Activated naive CD8-positive, alpha-beta T cell (primary cell): ENCODE results near the gene ATP5ME.

Experiments
- H3K27ac Mint-ChIP-seq: one replicate; pipeline ENCODE4 v1.8.0; 2021; ENCODE audit warnings: mixed read lengths
- H3K27me3 Mint-ChIP-seq: one replicate; pipeline ENCODE4 v1.8.0; 2021; ENCODE audit warnings: mixed read lengths
- H3K36me3 Mint-ChIP-seq: one replicate; pipeline ENCODE4 v1.8.0; 2021; ENCODE audit warnings: mixed read lengths
- H3K4me1 Mint-ChIP-seq: one replicate; pipeline ENCODE4 v1.8.0; 2021; ENCODE audit warnings: low read depth, mixed read lengths
- H3K4me3 Mint-ChIP-seq: one replicate; pipeline ENCODE4 v1.8.0; 2021; ENCODE audit warnings: mild to moderate bottlenecking, mixed read lengths
- H3K9me3 Mint-ChIP-seq: one replicate; pipeline ENCODE4 v1.8.0; 2021; ENCODE audit warnings: low read depth, mixed read lengths

ATP5ME gene

DNA sequence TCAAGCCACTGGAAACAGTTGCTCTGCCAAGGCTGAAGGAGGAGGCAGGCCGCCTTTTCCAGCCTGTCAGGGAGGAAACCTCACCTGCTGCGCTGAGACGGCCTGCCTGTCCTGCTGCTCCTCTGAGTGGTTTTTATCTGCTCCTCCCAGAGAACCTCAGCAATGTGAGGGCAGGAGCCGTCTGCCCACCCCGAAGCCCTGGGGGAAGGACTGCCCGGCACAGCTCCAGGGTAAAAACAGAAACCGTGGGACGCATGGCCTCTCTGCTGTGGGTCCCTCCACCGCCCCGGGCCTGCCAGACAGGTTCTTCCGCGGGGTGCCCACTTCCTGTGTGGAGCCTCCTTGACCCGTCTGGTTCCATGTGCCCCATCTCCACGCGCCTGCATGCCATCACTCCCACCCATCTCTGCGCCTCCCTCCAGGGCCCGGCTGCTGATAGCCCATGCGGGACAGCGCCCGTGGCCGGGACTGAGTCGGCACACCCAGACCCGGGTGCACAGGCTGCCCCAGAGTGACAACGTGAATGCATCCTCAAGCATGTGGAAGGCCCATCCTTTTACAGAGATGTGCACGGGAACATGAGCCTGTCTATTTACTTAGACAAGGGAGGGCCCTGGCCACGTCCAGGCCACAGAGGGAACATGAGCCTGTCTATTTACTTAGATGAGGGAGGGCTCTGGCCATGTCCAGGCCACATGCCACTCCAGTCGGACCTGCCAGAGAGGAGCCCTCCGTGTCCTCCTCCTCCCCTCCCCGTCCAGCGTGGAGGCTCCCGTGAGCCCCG, 18.9 kb upstream of the ATP5ME start:
- no peaks in the 10 kb centered on the region for H3K4me1 Mint-ChIP-seq
- no peaks in the 10 kb centered on the region for H3K36me3 Mint-ChIP-seq
- H3K27me3 Mint-ChIP-seq = peaks cover 8% of the 10 kb centered on the region

DNA sequence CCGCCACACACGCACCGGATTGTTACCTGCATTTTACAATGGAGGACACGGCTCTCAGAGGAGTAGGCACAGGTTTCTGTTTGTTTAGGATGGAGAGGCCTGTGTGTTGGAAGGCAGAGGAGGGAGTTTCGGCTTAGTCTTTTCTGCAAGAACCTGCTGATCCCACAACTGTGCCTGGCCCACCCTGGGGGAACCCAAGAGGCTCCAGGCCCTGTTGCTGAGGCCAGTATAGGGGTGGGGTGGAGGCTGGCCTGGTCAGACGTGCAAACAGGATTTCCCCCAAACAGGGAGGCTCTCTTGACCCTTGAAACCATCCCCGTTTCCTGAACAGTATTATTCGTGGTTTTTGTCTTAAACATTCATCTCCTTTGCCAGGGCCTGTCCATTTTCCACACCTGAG, 15.6 kb upstream of the ATP5ME start:
- H3K9me3 Mint-ChIP-seq = no peaks in the 10 kb centered on the region
- H3K4me3 Mint-ChIP-seq = no peak overlapping the region
- no peak overlapping the region for H3K27ac Mint-ChIP-seq
- H3K36me3 Mint-ChIP-seq = no peaks in the 10 kb centered on the region
- peaks cover 4% of the 10 kb centered on the region for H3K4me1 Mint-ChIP-seq
- peaks cover 14% of the 10 kb centered on the region for H3K27me3 Mint-ChIP-seq

More for the DNA sequence above, 18.9 kb upstream of the ATP5ME start:
- Mint-ChIP-seq H3K4me3 (no peak overlapping the region), H3K9me3 (no peaks in the 10 kb centered on the region), H3K27ac (no peak overlapping the region)

DNA sequence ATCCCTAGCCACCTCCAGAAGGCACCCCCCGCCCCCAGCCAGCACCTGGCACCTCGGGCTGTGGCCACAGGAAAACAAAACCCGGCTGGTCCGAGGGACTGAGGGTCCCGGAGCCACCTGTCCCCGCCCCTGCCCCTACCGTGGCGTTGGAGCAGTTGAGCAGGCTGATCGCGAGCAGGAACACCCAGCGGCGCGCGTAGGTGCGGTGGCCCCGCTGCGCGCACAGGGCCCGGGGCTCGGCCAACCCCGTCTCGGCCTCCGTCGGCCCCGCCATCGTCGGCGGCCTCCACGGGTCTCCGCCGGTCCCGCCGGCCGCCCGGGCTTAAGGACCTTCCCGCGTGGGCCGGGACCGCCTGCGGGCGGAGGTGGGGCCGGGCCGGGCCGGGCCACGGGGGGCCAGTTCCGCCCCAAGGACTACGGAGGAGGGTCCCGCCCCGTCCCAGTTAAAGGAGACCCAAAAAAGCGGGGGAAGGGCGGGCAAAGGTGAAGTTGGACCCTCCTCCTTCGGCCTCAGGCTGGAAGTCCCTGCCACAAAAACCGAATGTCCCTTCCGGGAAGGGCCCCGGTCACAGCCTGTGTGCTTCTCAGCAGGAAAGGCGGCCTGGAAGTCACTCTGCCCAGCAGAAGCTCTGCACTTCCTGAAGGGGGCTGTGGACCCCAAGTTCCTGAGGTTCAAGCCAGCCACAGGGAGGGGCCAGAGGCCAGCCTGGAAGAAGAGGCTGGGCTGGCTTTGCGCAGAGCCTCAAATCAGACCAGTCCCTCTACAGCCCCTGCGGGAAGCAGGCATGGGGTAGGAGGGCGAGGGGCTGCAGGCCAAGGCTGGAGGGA, 15.0 kb upstream of the ATP5ME start, which contains the start of gene SLC49A3:
Gene SLC49A3 (minus strand): TSS at position 298 of the 828 bp plus-strand sequence. CDS start 24 bp downstream, at position 274.
- H3K27me3 Mint-ChIP-seq = peaks cover 12% of the 10 kb centered on the region
- H3K4me1 Mint-ChIP-seq = peaks cover 4% of the 10 kb centered on the region
- no peak within 1 kb of the TSS for H3K27ac Mint-ChIP-seq
- H3K36me3 Mint-ChIP-seq = no peaks in the 10 kb centered on the region
- no peak within 1 kb of the TSS for H3K4me3 Mint-ChIP-seq
- no peaks in the 10 kb centered on the region for H3K9me3 Mint-ChIP-seq

DNA sequence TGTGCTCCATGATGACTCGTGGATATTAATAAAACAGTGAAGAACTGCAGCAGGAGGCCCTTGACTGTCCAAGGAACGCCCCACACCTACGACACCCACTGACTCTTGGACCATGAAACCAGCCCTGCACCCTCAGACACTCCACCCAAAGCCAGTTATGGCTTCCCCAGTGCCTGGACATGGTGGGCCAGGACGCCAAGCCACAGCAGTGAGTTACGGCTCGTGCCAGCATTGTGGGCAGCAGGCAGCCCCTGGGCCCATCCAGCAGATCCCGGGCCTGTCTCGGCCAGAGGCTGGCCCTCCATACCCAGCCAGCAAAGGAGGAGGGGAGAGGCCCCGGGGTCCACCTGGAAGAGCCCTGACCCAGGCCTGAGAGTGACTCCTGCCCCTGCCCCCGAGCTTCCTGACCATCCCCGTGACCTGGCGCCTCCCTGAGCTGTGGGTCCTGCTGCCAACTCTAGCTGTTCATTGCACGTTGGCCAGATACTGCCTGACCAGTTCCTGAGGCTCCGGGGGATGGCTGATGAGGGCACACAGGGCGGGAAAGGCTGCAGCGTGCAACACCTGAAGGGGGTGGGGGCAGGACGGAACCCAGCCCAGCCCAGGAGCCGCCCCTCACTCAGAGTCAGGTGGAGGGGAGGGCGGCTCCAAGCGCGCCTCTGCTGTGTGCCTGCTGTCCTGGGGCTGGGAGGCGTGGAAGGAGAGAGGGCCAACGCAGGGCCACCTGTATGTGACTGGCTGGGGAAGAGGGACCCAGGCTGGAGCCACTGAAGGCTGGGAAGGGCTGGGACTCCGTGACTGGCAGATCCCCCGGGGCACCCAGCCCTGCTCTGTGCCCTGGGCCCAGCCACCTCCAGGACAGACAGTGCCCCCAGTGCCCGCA, 14.1 kb upstream of the ATP5ME start:
- Mint-ChIP-seq H3K36me3 (no peaks in the 10 kb centered on the region), H3K27ac (no peak overlapping the region), H3K9me3 (no peaks in the 10 kb centered on the region), H3K4me3 (no peak overlapping the region), H3K4me1 (peaks cover 4% of the 10 kb centered on the region), H3K27me3 (peaks cover 9% of the 10 kb centered on the region)

DNA sequence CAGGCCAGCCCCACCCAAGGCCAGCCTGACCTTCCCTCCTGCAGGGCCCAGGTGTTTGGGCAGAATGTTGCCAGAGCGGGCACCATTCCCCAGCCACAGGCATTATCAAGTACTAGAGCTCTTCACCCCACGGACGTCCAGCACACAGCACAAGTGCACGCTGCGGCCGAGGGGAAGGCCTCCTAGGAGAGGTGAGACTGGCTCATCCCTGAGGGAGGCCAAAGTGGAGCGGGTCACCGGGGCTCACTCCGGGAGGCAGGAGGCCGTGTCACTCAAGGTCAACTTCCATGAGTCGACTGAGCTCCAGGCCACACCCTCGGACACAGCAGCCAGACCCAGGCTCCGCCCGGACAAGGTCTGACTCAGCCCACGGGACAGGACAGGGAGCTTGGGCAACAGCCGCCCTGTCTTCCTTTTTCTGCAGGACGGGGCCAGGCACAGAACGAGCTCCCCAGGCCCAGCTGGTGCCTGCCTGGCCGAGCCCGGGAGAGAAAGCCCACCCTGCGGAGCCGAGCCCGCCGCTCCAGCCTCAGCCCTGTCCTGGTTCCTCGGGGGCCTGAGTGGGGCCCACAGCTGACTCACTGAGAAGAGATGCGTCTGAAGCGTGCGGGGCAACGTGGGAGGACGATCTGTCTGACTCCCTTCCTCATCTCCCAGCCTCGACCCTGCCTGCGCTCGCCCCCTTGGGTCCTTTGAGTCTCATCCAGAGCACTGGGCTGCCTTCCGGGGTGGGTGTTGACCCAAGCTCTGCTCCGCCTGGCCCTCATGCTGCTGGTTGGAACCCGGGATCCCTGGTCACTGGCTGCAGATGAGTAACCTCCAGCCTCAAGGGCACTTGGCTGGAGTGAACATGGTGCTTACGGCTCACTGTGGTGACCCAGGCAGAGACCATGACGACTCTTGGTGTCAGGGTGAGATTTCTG, 13.2 kb upstream of the ATP5ME start:
- Mint-ChIP-seq H3K9me3 (no peaks in the 10 kb centered on the region), H3K27me3 (peaks cover 9% of the 10 kb centered on the region), H3K4me3 (no peak overlapping the region), H3K4me1 (peaks cover 4% of the 10 kb centered on the region), H3K27ac (no peak overlapping the region), H3K36me3 (no peaks in the 10 kb centered on the region)

DNA sequence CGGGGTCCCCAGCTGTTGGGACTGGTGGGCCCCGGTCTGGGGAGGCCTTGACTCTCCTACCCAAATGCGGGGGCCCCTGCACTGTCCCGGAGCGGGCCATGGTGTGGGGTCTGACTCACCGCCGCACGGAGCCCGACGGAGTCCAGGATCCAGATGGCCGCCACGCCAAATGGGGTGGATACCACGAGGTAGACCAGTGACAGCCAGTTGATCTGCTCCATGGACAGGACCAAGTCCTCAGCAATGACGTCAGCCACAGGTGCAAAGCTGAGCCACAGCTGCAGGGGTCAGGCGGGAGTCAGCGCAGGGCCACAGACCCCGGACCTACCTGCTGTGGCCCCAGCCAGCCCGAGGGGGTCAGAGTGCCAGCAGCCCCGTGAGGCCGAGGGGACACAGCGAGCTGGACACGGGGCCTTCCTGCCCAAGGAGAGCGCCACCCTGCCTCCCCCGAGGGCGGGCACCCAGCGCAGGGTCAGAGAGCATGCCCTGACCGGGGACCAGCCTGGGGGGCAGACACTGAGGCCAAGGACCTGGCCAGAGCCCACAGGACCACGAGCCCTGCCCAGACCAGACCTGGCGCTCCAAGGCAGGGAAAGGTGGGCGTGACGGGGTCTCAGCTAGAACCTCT, 12.5 kb upstream of the ATP5ME start:
- H3K4me1 Mint-ChIP-seq = peaks cover 4% of the 10 kb centered on the region
- no peak overlapping the region for H3K27ac Mint-ChIP-seq
- H3K4me3 Mint-ChIP-seq = no peak overlapping the region
- peaks cover 9% of the 10 kb centered on the region for H3K27me3 Mint-ChIP-seq
- no peaks in the 10 kb centered on the region for H3K36me3 Mint-ChIP-seq
- no peaks in the 10 kb centered on the region for H3K9me3 Mint-ChIP-seq

DNA sequence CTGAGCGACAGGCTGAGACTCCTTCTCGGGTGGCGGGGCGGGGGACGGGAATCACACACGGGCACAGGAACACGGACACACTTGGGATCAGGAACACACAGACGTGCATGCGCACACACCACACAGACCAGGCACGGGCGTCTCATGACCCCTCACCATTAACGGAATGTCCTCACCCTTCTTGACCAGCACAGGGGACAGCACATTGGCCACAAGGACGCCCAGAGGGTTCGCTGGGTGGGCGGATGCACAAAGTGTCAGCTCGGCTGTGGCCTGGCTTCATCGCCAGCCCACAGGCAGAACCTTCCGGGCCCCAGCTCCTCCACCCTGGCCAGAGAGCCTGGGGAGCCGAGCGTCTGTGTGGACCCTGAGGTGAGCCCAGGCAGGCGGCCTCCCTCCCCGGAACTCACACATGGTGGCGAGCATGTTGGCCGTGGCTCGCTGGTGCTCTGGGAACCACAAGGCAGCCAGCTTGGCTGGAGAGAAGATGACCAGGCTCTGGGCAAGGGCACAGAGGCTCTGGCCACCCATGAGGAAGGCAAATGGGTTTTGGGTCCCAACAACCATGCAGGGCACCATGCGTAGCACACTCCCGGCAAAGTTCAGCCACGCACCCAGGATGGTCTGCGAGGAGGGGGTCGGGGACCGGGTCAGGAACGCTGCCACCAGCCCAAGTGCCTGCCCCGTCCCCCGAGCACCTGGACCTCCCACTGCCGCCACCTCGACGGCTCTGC, 11.8 kb upstream of the ATP5ME start:
- Mint-ChIP-seq H3K9me3 (no peaks in the 10 kb centered on the region), H3K27me3 (peaks cover 9% of the 10 kb centered on the region), H3K27ac (no peak overlapping the region), H3K4me3 (no peak overlapping the region), H3K36me3 (no peaks in the 10 kb centered on the region), H3K4me1 (peaks cover 4% of the 10 kb centered on the region)

DNA sequence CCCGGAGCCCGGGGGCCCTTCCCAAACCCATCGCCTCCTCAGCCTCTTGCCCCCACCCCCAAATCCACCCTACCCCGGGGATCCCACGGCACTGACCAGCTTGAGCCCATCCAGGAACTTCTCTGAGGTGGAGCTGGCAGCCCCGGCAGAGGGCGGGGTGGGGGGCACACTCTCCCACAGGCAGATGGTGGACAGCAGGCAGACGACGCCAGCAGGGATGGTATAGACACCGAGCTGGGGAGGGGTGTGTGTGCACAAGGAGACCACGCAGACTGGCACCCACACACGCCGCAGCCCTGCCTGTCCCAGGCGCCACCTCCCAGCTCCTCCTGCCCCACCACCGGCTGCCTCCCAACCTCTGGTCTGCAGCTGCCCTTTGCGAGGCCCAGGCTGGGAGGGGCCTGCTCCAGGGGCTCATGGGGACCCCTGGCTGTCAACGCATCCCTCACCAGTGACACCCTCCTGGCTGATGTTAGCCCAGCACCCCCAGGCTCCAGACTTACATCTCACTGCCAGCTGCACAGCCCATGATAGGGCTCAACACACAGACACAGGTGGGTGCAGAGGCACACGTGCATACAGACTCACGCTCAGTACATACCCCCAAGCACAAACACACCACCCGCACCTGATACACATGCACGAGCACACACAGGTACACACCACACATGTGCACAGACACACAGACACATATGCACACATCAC, 10.7 kb upstream of the ATP5ME start:
- no peak overlapping the region for H3K4me3 Mint-ChIP-seq
- H3K4me1 Mint-ChIP-seq = peaks cover 4% of the 10 kb centered on the region
- H3K27ac Mint-ChIP-seq = no peak overlapping the region
- H3K9me3 Mint-ChIP-seq = no peaks in the 10 kb centered on the region
- no peaks in the 10 kb centered on the region for H3K36me3 Mint-ChIP-seq
- H3K27me3 Mint-ChIP-seq = peaks cover 6% of the 10 kb centered on the region

DNA sequence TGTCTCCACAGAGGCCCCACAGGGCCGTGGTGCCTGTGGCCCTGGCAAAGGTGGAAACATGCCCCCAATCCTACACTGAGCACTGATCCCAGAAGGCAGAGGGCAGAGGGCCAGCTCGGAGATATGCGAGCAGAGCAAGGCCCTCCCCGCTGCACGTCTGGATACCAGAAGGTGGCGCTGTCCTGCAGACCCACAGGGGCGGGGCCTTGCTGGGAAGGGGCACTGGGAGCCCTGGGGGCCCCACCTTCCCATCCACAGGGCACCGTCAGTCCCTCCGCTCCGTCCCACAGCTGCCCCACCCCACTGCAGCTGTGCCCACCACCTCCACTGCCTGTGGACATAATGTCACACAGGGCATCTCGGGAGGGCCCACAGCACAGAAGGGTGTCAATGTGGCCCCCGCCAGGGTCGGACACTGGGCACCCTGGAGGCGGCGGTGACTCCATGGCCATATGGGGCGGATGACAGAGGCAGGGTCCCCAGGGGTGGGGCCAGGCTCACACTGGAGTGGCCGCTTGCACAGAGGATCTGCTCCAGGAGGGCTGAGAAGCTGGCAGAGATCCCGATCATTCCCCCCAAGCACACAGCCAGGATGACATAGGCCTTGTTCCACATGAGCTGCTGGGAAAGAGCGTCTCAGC, 10.0 kb upstream of the ATP5ME start:
- Mint-ChIP-seq H3K9me3 (no peaks in the 10 kb centered on the region), H3K27me3 (peaks cover 6% of the 10 kb centered on the region), H3K4me1 (peaks cover 4% of the 10 kb centered on the region), H3K36me3 (no peaks in the 10 kb centered on the region), H3K4me3 (no peak overlapping the region), H3K27ac (no peak overlapping the region)

DNA sequence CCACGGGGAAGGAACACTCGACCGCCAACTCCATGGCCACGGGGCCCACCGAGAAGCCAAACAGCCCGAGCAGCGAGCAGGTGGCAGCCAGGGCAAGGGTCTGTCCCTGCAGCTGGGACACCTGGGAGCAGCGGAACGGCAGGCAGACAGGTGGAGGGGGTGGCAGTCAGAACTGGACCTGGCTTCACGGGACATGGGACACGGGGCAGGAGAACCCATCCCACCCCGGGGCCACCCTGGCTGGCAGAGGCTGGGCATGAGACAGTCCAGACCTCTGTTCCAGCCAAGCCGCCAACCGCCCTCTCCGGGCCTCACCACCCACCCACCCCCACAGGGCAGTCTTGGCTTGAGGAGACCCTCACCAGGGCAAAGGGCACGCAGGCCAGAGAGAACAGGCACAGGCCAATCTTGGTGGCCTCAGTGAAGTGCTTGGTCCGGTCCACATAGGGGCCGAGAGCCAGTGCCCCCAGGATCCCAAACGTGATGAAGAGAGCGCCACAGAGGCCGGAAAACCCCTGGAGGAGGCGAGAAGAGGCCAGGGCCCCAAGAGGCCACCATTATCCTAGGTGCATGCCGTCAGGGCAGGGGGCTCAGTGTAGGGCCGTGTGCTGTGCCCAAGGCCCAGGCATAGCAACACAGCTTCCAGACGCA, 9.3 kb upstream of the ATP5ME start:
- H3K36me3 Mint-ChIP-seq = no peaks in the 10 kb centered on the region
- H3K4me3 Mint-ChIP-seq = no peak overlapping the region
- H3K27ac Mint-ChIP-seq = no peak overlapping the region
- peaks cover 4% of the 10 kb centered on the region for H3K4me1 Mint-ChIP-seq
- H3K27me3 Mint-ChIP-seq = peaks cover 6% of the 10 kb centered on the region
- H3K9me3 Mint-ChIP-seq = no peaks in the 10 kb centered on the region

DNA sequence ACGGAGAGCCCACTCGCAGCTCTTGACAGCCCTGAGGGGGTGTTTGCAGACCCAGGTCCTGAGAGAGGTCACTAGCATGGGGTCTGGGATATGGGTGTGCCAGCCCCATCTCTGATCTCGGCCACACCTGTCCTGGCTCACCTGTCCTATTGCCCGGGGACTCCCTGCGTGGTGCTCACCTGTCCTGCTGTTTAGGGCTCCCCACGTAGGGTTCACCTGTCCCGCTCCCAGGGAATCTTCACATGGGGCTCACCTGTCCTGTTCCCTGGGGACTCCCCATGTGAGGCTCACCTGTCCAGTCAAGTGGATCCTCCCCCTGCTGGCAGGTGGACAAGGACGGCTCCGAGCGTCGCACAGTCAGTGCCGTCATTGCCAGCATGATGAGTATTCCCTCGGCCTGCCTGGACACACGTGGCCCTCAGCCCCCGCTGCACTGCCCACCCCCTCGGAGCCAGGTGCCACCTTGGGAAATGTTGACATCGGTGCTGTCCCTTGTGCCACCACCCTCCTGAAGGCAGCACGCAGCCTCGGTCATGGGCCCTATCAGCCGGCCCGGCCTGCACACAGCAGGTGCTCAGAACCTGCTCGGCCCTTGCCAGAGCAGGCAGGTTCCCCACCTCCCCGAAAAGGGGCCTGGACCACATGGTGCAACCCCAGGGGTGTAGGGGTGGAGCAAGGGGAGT, 8.6 kb upstream of the ATP5ME start:
- no peaks in the 10 kb centered on the region for H3K9me3 Mint-ChIP-seq
- H3K36me3 Mint-ChIP-seq = no peaks in the 10 kb centered on the region
- H3K4me3 Mint-ChIP-seq = peak overlapping the region; percentile 7
- H3K27ac Mint-ChIP-seq = no peak overlapping the region
- peaks cover 3% of the 10 kb centered on the region for H3K4me1 Mint-ChIP-seq
- H3K27me3 Mint-ChIP-seq = peaks cover 5% of the 10 kb centered on the region
